ENCODE measurements around the gene CASD1.

The CASD1 gene

GRCh38 chr7:94594882-94595281 lies 85.3 kb downstream of the CASD1 start:
- H3K27me3 ChIP-seq = no peaks in the 10 kb centered on the region
- no peaks in the 10 kb centered on the region for H3K9me3 ChIP-seq
- H3K36me3 ChIP-seq = no peaks in the 10 kb centered on the region
- no peak overlapping the region for H3K4me3 ChIP-seq (ENCODE audit: low read depth in 1 of 2, low read length in 1 of 2)
- peaks cover 0 to 6% of the 10 kb centered on the region in 2 experiments for H3K4me1 ChIP-seq (ENCODE audit: control insufficient read depth in 1 of 2, insufficient read depth in 1 of 2, low read depth in 1 of 2, low read length in 1 of 2)
- H3K27ac ChIP-seq = no peak overlapping the region
- TF ChIP-seq, protein P1, sequence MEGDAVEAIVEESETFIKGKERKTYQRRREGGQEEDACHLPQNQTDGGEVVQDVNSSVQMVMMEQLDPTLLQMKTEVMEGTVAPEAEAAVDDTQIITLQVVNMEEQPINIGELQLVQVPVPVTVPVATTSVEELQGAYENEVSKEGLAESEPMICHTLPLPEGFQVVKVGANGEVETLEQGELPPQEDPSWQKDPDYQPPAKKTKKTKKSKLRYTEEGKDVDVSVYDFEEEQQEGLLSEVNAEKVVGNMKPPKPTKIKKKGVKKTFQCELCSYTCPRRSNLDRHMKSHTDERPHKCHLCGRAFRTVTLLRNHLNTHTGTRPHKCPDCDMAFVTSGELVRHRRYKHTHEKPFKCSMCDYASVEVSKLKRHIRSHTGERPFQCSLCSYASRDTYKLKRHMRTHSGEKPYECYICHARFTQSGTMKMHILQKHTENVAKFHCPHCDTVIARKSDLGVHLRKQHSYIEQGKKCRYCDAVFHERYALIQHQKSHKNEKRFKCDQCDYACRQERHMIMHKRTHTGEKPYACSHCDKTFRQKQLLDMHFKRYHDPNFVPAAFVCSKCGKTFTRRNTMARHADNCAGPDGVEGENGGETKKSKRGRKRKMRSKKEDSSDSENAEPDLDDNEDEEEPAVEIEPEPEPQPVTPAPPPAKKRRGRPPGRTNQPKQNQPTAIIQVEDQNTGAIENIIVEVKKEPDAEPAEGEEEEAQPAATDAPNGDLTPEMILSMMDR (IDR thresholded peaks at IDR 0.05) = no peak

DNA sequence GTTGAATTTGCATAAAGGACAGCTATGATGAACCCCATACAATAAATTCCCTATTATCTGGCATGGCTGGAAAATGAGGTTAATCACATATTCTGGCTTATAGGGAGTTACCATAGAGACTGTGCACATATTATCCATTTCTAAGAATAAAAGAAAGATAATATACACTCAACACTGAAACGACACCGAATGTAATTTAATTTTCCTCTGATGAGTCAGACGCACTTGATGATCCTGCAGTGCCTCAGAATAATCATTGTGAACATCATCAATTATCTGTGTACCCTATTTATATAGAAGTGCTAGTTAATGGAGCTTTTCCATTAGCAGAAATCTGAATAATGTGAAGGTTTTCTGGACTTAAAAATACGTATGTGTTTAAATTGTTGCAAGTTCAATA lies 86.1 kb downstream of the CASD1 start:
- Histone ChIP-seq H3K4me1 (ENCODE audit: control insufficient read depth in 1 of 2, insufficient read depth in 1 of 2, low read depth in 1 of 2, low read length in 1 of 2) (peaks cover 0 to 6% of the 10 kb centered on the region in 2 experiments), H3K27me3 (no peaks in the 10 kb centered on the region), H3K36me3 (no peaks in the 10 kb centered on the region), H3K27ac (no peak overlapping the region), H3K4me3 (ENCODE audit: low read depth in 1 of 2, low read length in 1 of 2) (no peak overlapping the region), H3K9me3 (no peaks in the 10 kb centered on the region)
- TF ChIP-seq, protein P1 (IDR thresholded peaks at IDR 0.05) = no peak

GRCh38 chr7:94600267-94600666 lies 90.7 kb downstream of the CASD1 start:
- Histone ChIP-seq H3K27me3 (no peaks in the 10 kb centered on the region), H3K36me3 (no peaks in the 10 kb centered on the region), H3K4me1 (ENCODE audit: control insufficient read depth in 1 of 2, insufficient read depth in 1 of 2, low read depth in 1 of 2, low read length in 1 of 2) (no peaks in the 10 kb centered on the region), H3K9me3 (no peaks in the 10 kb centered on the region), H3K4me3 (ENCODE audit: low read depth in 1 of 2, low read length in 1 of 2) (no peak overlapping the region), H3K27ac (no peak overlapping the region)
- TF ChIP-seq, protein P1 (IDR thresholded peaks at IDR 0.05) = no peak

DNA sequence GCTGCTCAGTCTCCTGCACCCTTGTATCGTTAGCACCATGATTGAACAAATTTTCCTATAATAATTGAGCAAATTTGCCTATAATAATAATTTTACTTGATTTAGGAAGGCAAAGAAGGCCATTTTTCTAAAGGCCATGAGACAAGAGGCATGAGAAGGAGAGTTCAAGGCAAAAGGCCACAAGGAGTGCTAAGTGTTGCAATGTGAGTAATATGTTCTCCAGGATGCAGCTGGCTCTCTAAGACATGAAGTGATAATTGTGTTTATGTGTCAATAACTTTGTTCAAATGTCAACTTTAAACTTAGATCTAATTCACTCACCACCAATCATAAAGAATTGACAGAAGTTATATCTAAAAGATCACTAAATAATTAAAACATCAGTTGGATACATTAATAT lies 92.6 kb downstream of the CASD1 start:
- Histone ChIP-seq H3K4me3 (ENCODE audit: low read depth in 1 of 2, low read length in 1 of 2) (no peak overlapping the region), H3K9me3 (no peaks in the 10 kb centered on the region), H3K36me3 (no peaks in the 10 kb centered on the region), H3K4me1 (ENCODE audit: control insufficient read depth in 1 of 2, insufficient read depth in 1 of 2, low read depth in 1 of 2, low read length in 1 of 2) (no peaks in the 10 kb centered on the region), H3K27me3 (no peaks in the 10 kb centered on the region), H3K27ac (no peak overlapping the region)
- TF ChIP-seq, protein P1 (IDR thresholded peaks at IDR 0.05) = no peak

- H3K9me3 ChIP-seq = no peaks in the 10 kb centered on the region
- no peaks in the 10 kb centered on the region for H3K36me3 ChIP-seq
- H3K27me3 ChIP-seq = no peaks in the 10 kb centered on the region
- H3K4me3 ChIP-seq (ENCODE audit: low read depth in 1 of 2, low read length in 1 of 2) = no peak overlapping the region
- H3K4me1 ChIP-seq (ENCODE audit: control insufficient read depth in 1 of 2, insufficient read depth in 1 of 2, low read depth in 1 of 2, low read length in 1 of 2) = no peaks in the 10 kb centered on the region
- H3K27ac ChIP-seq = no peak overlapping the region
- TF ChIP-seq, protein P1 (IDR thresholded peaks at IDR 0.05) = no peak
Measured at GRCh38 chr7:94605031-94605430, 95.4 kb downstream of the CASD1 start.

Data from neutrophil (primary cell).